BE2C (cell line): ENCODE measurements around the gene NR2C2.

Experiments
- DNase-seq: peaks from one replicate; pipeline ENCODE4 v3.0.0-alpha.2; 2020
- H3K27me3 ChIP-seq: fragments of 250-450 bp; sonication (Bioruptor Pico); 2 replicates; pipeline ENCODE4 v1.5.1; 2020; ENCODE audit warnings: mild to moderate bottlenecking
- H3K36me3 ChIP-seq: fragments of 250-450 bp; sonication (Bioruptor Pico); 2 replicates; pipeline ENCODE4 v1.5.1; 2020; ENCODE audit warnings: mild to moderate bottlenecking
- H3K4me1 ChIP-seq: fragments of 250-450 bp; sonication (Bioruptor Pico); 2 replicates; pipeline ENCODE4 v1.5.1; 2020
- H3K4me3 ChIP-seq: 2 replicates; pipeline ENCODE4 v1.5.1; 2011; ENCODE audit warnings: low read depth, low read length
- H3K9me3 ChIP-seq: fragments of 250-450 bp; sonication (Bioruptor Pico); 2 replicates; pipeline ENCODE4 v1.5.1; 2020
- TF ChIP-seq, protein P1 (sequence below): IDR thresholded peaks from 2 replicates; pipeline ENCODE4 v1.5.1; 2012; ENCODE audit warnings: mild to moderate bottlenecking, low read depth, low read length

Gene NR2C2

DNA sequence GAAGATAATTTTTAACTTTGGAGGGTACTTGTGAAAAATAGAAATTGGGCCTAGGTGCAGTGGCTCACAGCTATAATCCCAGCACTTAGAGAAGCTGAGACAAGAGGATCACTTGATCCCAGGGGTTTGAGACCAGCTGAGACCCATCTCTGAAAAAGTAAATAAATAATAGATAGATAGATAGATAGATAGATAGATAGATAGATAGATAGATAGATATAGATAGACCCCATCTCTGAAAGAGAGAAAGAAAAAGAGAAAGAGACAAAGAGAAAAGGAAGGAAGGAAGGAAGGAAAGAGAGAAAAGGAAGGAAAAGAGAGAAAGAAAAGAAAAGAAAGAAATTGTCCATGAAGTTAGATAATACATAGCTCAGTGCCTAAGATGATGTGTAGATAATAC, 82.2 kb downstream of the NR2C2 start:
- Histone ChIP-seq H3K4me3 (no peak overlapping the region), H3K9me3 (no peaks in the 10 kb centered on the region), H3K27me3 (no peaks in the 10 kb centered on the region), H3K36me3 (peaks cover 3% of the 10 kb centered on the region), H3K4me1 (no peaks in the 10 kb centered on the region)
- TF ChIP-seq, protein P1, sequence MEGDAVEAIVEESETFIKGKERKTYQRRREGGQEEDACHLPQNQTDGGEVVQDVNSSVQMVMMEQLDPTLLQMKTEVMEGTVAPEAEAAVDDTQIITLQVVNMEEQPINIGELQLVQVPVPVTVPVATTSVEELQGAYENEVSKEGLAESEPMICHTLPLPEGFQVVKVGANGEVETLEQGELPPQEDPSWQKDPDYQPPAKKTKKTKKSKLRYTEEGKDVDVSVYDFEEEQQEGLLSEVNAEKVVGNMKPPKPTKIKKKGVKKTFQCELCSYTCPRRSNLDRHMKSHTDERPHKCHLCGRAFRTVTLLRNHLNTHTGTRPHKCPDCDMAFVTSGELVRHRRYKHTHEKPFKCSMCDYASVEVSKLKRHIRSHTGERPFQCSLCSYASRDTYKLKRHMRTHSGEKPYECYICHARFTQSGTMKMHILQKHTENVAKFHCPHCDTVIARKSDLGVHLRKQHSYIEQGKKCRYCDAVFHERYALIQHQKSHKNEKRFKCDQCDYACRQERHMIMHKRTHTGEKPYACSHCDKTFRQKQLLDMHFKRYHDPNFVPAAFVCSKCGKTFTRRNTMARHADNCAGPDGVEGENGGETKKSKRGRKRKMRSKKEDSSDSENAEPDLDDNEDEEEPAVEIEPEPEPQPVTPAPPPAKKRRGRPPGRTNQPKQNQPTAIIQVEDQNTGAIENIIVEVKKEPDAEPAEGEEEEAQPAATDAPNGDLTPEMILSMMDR = no peak
- no peak for DNase-seq

DNA sequence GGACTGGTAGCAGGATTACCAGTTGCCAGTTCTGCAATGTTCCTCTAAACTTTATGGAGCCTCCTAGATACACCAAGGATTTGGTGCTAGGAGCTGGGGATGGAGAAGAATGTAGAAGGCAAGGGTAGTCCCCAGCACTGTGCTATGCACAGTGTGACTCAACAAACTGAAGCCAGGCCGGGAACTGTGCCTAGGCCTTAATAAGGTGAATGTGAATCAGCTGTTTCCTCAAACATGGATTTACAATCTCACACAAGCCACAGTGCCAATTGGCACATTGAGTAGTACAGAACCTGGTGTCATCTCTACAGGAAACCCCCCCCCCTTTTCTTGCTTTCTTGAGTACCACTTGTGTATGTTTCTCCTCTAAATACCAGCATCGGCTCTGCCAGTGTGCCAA, 85.3 kb downstream of the NR2C2 start:
- TF ChIP-seq, protein P1 = no peak
- Histone ChIP-seq H3K27me3 (no peaks in the 10 kb centered on the region), H3K4me1 (no peaks in the 10 kb centered on the region), H3K36me3 (peaks cover 8% of the 10 kb centered on the region), H3K4me3 (no peak overlapping the region), H3K9me3 (no peaks in the 10 kb centered on the region)
- no peak for DNase-seq

DNA sequence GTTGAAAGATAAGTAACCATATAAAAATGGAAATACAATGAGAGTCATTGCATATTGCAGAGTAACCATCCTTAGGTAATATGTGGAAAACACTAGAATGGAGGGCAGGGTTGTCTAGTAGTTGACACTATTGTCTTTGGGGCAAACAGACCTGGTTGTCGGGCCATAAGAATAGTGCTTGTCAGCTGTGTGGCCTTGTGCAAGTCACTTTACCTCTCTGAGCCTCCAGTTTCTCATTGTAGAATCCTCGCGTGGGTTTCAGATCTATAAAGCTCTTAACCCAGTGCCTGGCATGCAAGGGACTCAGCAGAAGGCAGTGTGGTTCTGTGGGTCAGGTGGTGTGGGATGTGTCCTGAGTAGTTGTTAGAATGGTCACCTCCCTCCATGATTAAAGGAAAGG, 85.7 kb downstream of the NR2C2 start:
- no peaks in the 10 kb centered on the region for H3K27me3 ChIP-seq
- H3K4me3 ChIP-seq = no peak overlapping the region
- TF ChIP-seq, protein P1 = no peak
- no peak for DNase-seq
- H3K4me1 ChIP-seq = no peaks in the 10 kb centered on the region
- H3K36me3 ChIP-seq = peaks cover 8% of the 10 kb centered on the region
- H3K9me3 ChIP-seq = no peaks in the 10 kb centered on the region

DNA sequence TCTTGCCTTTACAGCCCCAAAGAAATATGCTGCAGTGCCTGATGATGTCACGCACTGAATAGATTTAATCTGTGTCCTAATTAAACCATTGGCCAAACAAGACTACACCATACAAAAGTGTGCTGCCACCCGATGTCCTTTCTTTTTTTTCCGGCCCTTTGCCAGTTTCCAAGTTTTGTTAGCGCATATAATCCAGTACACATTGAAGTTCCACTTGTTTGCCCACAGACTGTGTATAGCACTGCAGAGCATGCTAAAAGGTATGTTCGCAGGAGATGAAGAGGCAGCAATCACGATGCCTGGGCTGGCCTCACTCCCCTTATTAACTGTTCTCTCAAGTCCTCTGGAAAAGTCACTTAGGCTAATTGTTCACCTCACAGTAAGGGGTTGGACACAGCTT, 90.9 kb downstream of the NR2C2 start:
- no peak for DNase-seq
- H3K27me3 ChIP-seq = no peaks in the 10 kb centered on the region
- no peaks in the 10 kb centered on the region for H3K9me3 ChIP-seq
- TF ChIP-seq, protein P1 = no peak
- no peak overlapping the region for H3K4me3 ChIP-seq
- H3K4me1 ChIP-seq = no peaks in the 10 kb centered on the region
- H3K36me3 ChIP-seq = peaks cover 12% of the 10 kb centered on the region

DNA sequence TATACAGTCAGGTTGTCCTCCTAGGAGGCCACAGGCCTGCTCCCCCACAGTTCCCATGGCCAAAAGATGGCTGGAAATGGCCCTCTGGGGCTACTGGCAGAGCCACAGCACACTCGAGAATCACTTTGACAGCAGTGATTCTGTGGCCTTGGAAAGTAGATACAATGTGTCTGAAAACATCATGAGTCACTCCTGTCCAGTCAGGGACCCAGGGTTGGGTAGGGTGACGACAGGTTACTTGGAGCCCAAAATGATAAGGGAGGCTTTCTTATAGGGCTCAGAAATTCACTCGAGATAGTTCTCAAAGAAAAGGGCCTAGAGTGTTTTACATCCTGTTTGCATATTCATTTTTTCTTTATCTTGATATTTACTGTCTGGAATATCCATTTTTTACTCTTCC, 93.5 kb downstream of the NR2C2 start:
- TF ChIP-seq, protein P1 = no peak
- no peak for DNase-seq
- Histone ChIP-seq H3K27me3 (no peaks in the 10 kb centered on the region), H3K9me3 (no peaks in the 10 kb centered on the region), H3K36me3 (peaks cover 20% of the 10 kb centered on the region), H3K4me3 (no peak overlapping the region), H3K4me1 (no peaks in the 10 kb centered on the region)

DNA sequence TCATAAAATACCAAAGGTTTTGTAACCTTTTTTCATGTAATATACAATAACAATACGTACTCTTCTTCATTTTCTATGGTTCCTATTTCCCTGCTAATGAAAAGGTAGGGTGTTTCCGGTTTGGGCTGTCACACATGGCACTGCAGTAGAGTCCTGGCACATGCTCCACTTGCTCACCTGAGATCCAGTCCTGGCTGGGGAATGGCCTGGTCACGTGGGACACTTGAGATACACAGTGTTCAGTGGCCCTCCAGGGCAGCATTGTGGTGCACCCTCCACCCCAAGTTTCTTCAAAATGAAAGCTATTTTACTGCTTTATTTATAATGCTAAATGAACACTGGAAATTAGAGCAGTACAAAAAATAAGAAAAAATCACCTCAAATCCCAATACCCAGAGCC, 94.6 kb downstream of the NR2C2 start:
- no peaks in the 10 kb centered on the region for H3K9me3 ChIP-seq
- H3K36me3 ChIP-seq = peaks cover 31% of the 10 kb centered on the region
- TF ChIP-seq, protein P1 = no peak
- no peak for DNase-seq
- H3K4me3 ChIP-seq = no peak overlapping the region
- no peaks in the 10 kb centered on the region for H3K4me1 ChIP-seq
- H3K27me3 ChIP-seq = no peaks in the 10 kb centered on the region
